Measurements from ENCODE around the gene MON1B.
A peak's percentile ranks its signal among the peaks of the same experiment; 100 is the strongest.
"Not testable (repeated sequence)": the region's sequence is repeated elsewhere in the genome, so short reads cannot be mapped to it uniquely, and the experiment has no call there.

The MON1B gene

GRCh38 chr16:77165006-77165405, 26.0 kb upstream of the MON1B start:
- peaks cover 27% of the 10 kb centered on the region for H3K27me3 Mint-ChIP-seq (ENCODE audit: low read depth, poor library complexity)
- no peak overlapping the region for H3K4me3 Mint-ChIP-seq
- H3K36me3 Mint-ChIP-seq (ENCODE audit: low read depth) = no peaks in the 10 kb centered on the region
- H3K9me3 Mint-ChIP-seq = no peaks in the 10 kb centered on the region
- no peak for TF ChIP-seq CTCF (IDR thresholded peaks at IDR 0.05)
- DNase-seq = no peak
- peaks cover 15% of the 10 kb centered on the region for H3K4me1 Mint-ChIP-seq
- H3K27ac Mint-ChIP-seq = no peak overlapping the region

GRCh38 chr16:77165536-77166236, 25.3 kb upstream of the MON1B start:
- not testable (repeated sequence) for H3K36me3 Mint-ChIP-seq (ENCODE audit: low read depth); DNase-seq; H3K9me3 Mint-ChIP-seq; H3K4me3 Mint-ChIP-seq; H3K27ac Mint-ChIP-seq
- H3K27me3 Mint-ChIP-seq (ENCODE audit: low read depth, poor library complexity) = peaks cover 28% of the 10 kb centered on the region
- peaks cover 15% of the 10 kb centered on the region for H3K4me1 Mint-ChIP-seq

GRCh38 chr16:77166726-77167125, 24.3 kb upstream of the MON1B start:
- Mint-ChIP-seq H3K27ac (no peak overlapping the region), H3K9me3 (no peaks in the 10 kb centered on the region), H3K4me1 (peaks cover 15% of the 10 kb centered on the region), H3K36me3 (ENCODE audit: low read depth) (no peaks in the 10 kb centered on the region), H3K27me3 (ENCODE audit: low read depth, poor library complexity) (peaks cover 24% of the 10 kb centered on the region), H3K4me3 (no peak overlapping the region)
- DNase-seq = no peak
- no peak for TF ChIP-seq CTCF (IDR thresholded peaks at IDR 0.05)

GRCh38 chr16:77168901-77169300, 22.1 kb upstream of the MON1B start:
- TF ChIP-seq CTCF (IDR thresholded peaks at IDR 0.05) = no peak
- Mint-ChIP-seq H3K36me3 (ENCODE audit: low read depth) (no peaks in the 10 kb centered on the region), H3K9me3 (no peaks in the 10 kb centered on the region), H3K4me3 (no peak overlapping the region), H3K27ac (no peak overlapping the region), H3K4me1 (peaks cover 8% of the 10 kb centered on the region), H3K27me3 (ENCODE audit: low read depth, poor library complexity) (peaks cover 24% of the 10 kb centered on the region)
- DNase-seq = no peak

- no peaks in the 10 kb centered on the region for H3K36me3 Mint-ChIP-seq (ENCODE audit: low read depth)
- no peaks in the 10 kb centered on the region for H3K9me3 Mint-ChIP-seq
- H3K27me3 Mint-ChIP-seq (ENCODE audit: low read depth, poor library complexity) = peaks cover 31% of the 10 kb centered on the region
- peak; percentile 68 for DNase-seq
- H3K4me1 Mint-ChIP-seq = no peaks in the 10 kb centered on the region
- H3K4me3 Mint-ChIP-seq = no peak overlapping the region
- no peak overlapping the region for H3K27ac Mint-ChIP-seq
- peak; percentile 81 for TF ChIP-seq CTCF (IDR thresholded peaks at IDR 0.05)
Measured at GRCh38 chr16:77169650-77170236, 21.2 kb upstream of the MON1B start.

- TF ChIP-seq CTCF (IDR thresholded peaks at IDR 0.05) = no peak
- no peaks in the 10 kb centered on the region for H3K9me3 Mint-ChIP-seq
- no peak overlapping the region for H3K27ac Mint-ChIP-seq
- H3K27me3 Mint-ChIP-seq (ENCODE audit: low read depth, poor library complexity) = peaks cover 29% of the 10 kb centered on the region
- H3K4me3 Mint-ChIP-seq = no peak overlapping the region
- no peak for DNase-seq
- no peaks in the 10 kb centered on the region for H3K4me1 Mint-ChIP-seq
- H3K36me3 Mint-ChIP-seq (ENCODE audit: low read depth) = no peaks in the 10 kb centered on the region
Measured at GRCh38 chr16:77170805-77171204, 20.2 kb upstream of the MON1B start.
